GM12878 (cell line): Measurements from ENCODE around the gene MACROD2. TPM values are rescaled to one million over a fixed set of nuclear protein-coding genes. Genes with fewer than 3 reads are reported as not detected.

Source experiments
- ATAC-seq: fragments of 200-7000 bp; cut with Tn5 transposase; 3 replicates; pipeline ENCODE4 v1.9.1; 2020; ENCODE audit warnings: mild to moderate bottlenecking, moderate library complexity
- BruUV-seq: library from RNA; stranded (reverse); fragments of 400-500 nt; replicated peaks from 2 replicates; lab custom pipeline; 2021; lab: Mats Ljungman, UMichigan
- CTCF ChIA-PET: fragments of 300-600 bp; sonication (Branson Sonifier 250); formaldehyde crosslinking; extraction: SDS; loops from one replicate; lab custom pipeline; 2021; ENCODE audit warnings: inconsistent platforms; lab: Yijun Ruan, JAX
- POLR2A ChIA-PET: fragments of 350-600 bp; formaldehyde crosslinking; extraction: SDS; loops from one replicate; lab custom pipeline; 2021; ENCODE audit warnings: inconsistent platforms; lab: Charles Lee
- RAD21 ChIA-PET: fragments of 300-600 bp; sonication (Branson Sonifier 250); formaldehyde crosslinking; loops from one replicate; lab custom pipeline; 2023; ENCODE audit warnings: antibody characterized with exemption; ENCODE audit not compliant: unreplicated experiment; lab: Charles Lee
- SMC1A ChIA-PET: fragments of 300-600 bp; sonication (Branson Sonifier 250); formaldehyde crosslinking; loops from one replicate; lab custom pipeline; 2023; ENCODE audit not compliant: unreplicated experiment, uncharacterized antibody; lab: Charles Lee
- DNase-seq: peaks from one replicate; pipeline ENCODE4 v3.0.0-alpha.2; 2011; ENCODE audit warnings: low read depth, low spot score
- FAIRE-seq: peaks from 3 replicates; lab custom pipeline; 2011; peaks lifted over from hg19 to GRCh38; lab: Jason Lieb, UNC
- H2AFZ ChIP-seq: 2 replicates; pipeline ENCODE4 v1.6.0; 2011; ENCODE audit warnings: low read depth, low read length, control low read depth; ENCODE audit not compliant: control insufficient read depth
- H3K27ac ChIP-seq: 2 replicates; pipeline ENCODE4 v1.5.1; 2011; ENCODE audit warnings: control low read depth; ENCODE audit not compliant: control insufficient read depth, insufficient read depth
- H3K27me3 ChIP-seq, 2 experiments: replicated peaks in 1 of 2; 2 replicates each; pipeline versions ENCODE4 v1.6.0 to v1.6.1; 2011; ENCODE audit warnings: low read length in 1 of 2; ENCODE audit not compliant: control insufficient read depth in 2 of 2, insufficient read depth in 2 of 2
- H3K36me3 ChIP-seq, 2 experiments: 2 replicates each; pipeline ENCODE4 v1.5.1; 2011; ENCODE audit warnings: low read length in 1 of 2; ENCODE audit not compliant: control insufficient read depth in 2 of 2, insufficient read depth in 2 of 2
- H3K4me1 ChIP-seq: 2 replicates; pipeline ENCODE4 v1.6.1; 2011; ENCODE audit warnings: mild to moderate bottlenecking, low read length, moderate library complexity, mixed read lengths; ENCODE audit not compliant: control insufficient read depth, insufficient read depth
- H3K4me2 ChIP-seq: 2 replicates; pipeline ENCODE4 v1.6.0; 2011; ENCODE audit warnings: control low read depth; ENCODE audit not compliant: control insufficient read depth, insufficient read depth
- H3K4me3 ChIP-seq: fragments of 200-600 bp; sonication (generic); 2 replicates; pipeline ENCODE4 v1.5.1; 2016
- H3K79me2 ChIP-seq: 2 replicates; pipeline ENCODE4 v1.6.0; 2011; ENCODE audit warnings: low read length; ENCODE audit not compliant: control insufficient read depth, insufficient read depth
- H3K9ac ChIP-seq: 2 replicates; pipeline ENCODE4 v1.8.0; 2011; ENCODE audit warnings: low read length, control low read depth, mixed read lengths; ENCODE audit not compliant: control insufficient read depth, insufficient read depth
- H3K9me3 ChIP-seq: replicated peaks from 3 replicates; pipeline ENCODE4 v1.5.1; 2011; ENCODE audit warnings: mild to moderate bottlenecking, low read length; ENCODE audit not compliant: control insufficient read depth, insufficient read depth
- H4K20me1 ChIP-seq: 2 replicates; pipeline ENCODE4 v1.6.0; 2011; ENCODE audit not compliant: control insufficient read depth, insufficient read depth
- BHLHE40 ChIP-seq, 2 experiments: fragments of 450-650 bp in 1 of 2; IDR thresholded peaks; 2 replicates each; pipeline ENCODE4 v1.6.1; 2011 to 2017; ENCODE audit warnings: low read depth in 2 of 2, borderline replicate concordance in 1 of 2, improper control_type of control experiment in 1 of 2, low read length in 1 of 2, mild to moderate bottlenecking in 1 of 2
- E2F8 ChIP-seq: fragments of 450-650 bp; IDR thresholded peaks from 2 replicates; pipeline ENCODE4 v1.6.1; 2018; ENCODE audit warnings: mild to moderate bottlenecking, low read depth, moderate library complexity; ENCODE audit not compliant: partially characterized antibody
- ETV6 ChIP-seq, 2 experiments: fragments of 450-650 bp in 1 of 2; IDR thresholded peaks in 1 of 2; conservative IDR thresholded peaks in 1 of 2; 2 replicates each; pipeline ENCODE4 v1.6.1; 2014; ENCODE audit warnings: antibody characterized with exemption in 1 of 2, borderline replicate concordance in 1 of 2, low read depth in 1 of 2, mild to moderate bottlenecking in 1 of 2, moderate library complexity in 1 of 2
- IKZF1 ChIP-seq: fragments of 450-650 bp; conservative IDR thresholded peaks from 2 replicates; pipeline ENCODE4 v1.6.1; 2017; ENCODE audit warnings: antibody characterized with exemption, mild to moderate bottlenecking
- IRF3 ChIP-seq: fragments of 450-650 bp; IDR thresholded peaks from 2 replicates; pipeline ENCODE4 v1.6.1; 2014; ENCODE audit warnings: mild to moderate bottlenecking
- MEF2A ChIP-seq: IDR thresholded peaks from 2 replicates; pipeline ENCODE4 v1.6.1; 2011; ENCODE audit warnings: low read depth, mild to moderate bottlenecking, low read length, moderate library complexity; ENCODE audit not compliant: insufficient read depth
- NFIC ChIP-seq: IDR thresholded peaks from 2 replicates; pipeline ENCODE4 v1.6.1; 2012; ENCODE audit warnings: low read depth, mild to moderate bottlenecking, inconsistent platforms, low read length, moderate library complexity
- NR2F1 ChIP-seq: fragments of 450-650 bp; conservative IDR thresholded peaks from 2 replicates; pipeline ENCODE4 v1.6.1; 2017; ENCODE audit warnings: mild to moderate bottlenecking
- RFX5 ChIP-seq: IDR thresholded peaks from 2 replicates; pipeline ENCODE4 v1.6.1; 2011; ENCODE audit warnings: low read depth, low read length, improper control_type of control experiment
- SMAD1 ChIP-seq: fragments of 450-650 bp; IDR thresholded peaks from 2 replicates; pipeline ENCODE4 v1.6.1; 2018; ENCODE audit warnings: mild to moderate bottlenecking, low read depth; ENCODE audit not compliant: partially characterized antibody
- TBL1XR1 ChIP-seq: IDR thresholded peaks from 2 replicates; pipeline ENCODE4 v1.6.1; 2012; ENCODE audit warnings: low read depth, low read length, improper control_type of control experiment
- WGBS: methylation state at CpG from one replicate; pipeline ENCODE4 v1.1.6; 2016; ENCODE audit warnings: low lambda C conversion rate; ENCODE audit not compliant: insufficient replicate concordance, insufficient coverage; ENCODE audit errors: missing lambda C conversion rate; 5-methylcytosine and 5-hydroxymethylcytosine counted together
- in situ Hi-C: fragments of 300-500 bp; cut with MboI; formaldehyde crosslinking; loops from 9 replicates; pipeline ENCODE4 v1.14.3; 2018; ENCODE audit warnings: mixed read lengths
- intact Hi-C: fragments of 100-400 bp; cut with micrococcal nuclease; formaldehyde crosslinking; loops from one replicate; pipeline ENCODE4 v1.14.2; 2022; ENCODE audit not compliant: unreplicated experiment
- polyA plus RNA-seq, 11 experiments: library from polyadenylated mRNA; depleted of rRNA in 4 of 11; unstranded in 6 of 11; stranded (reverse) in 5 of 11; fragments of >200 nt; fragmentation: Nextera tagmentation in 4 of 11; fragmentation: Illumina TruSeq in 1 of 11; extraction: Ambion mirVana in 4 of 11; extraction: Trizol in 1 of 11; gene quantifications; 1 replicate in 1 of 11; 2 replicates in 10 of 11; pipeline versions ENCODE4 v1.2.1 to v1.2.3, GENCODE V29; 2011 to 2016; ENCODE audit warnings: inconsistent platforms in 2 of 11, missing spikeins in 2 of 11, low read depth in 1 of 11
- total RNA-seq, 4 experiments: library from RNA; depleted of rRNA in 3 of 4; stranded (reverse); fragments of >200 nt in 3 of 4; fragmentation: Illumina TruSeq in 1 of 4; extraction: Trizol in 1 of 4; gene quantifications; 2 replicates each; pipeline versions ENCODE4 v1.2.1 to v1.2.3, GENCODE V29; 2013 to 2021
- TF ChIP-seq, protein P1 (sequence below): fragments of 450-650 bp; IDR thresholded peaks from 2 replicates; pipeline ENCODE4 v1.6.1; 2017; ENCODE audit warnings: borderline replicate concordance
- TF ChIP-seq, protein P2 (sequence below): IDR thresholded peaks from 2 replicates; pipeline ENCODE4 v1.6.1; 2011; ENCODE audit warnings: borderline replicate concordance, low read depth, mild to moderate bottlenecking, moderate library complexity, low read length; ENCODE audit not compliant: insufficient read depth, poor library complexity, severe bottlenecking

The MACROD2 gene
- total and polyA plus RNA-seq, 10 of the 15 experiments (the other 5 are each of a cell fraction or from before 2014, with no cell fraction given) = 1.1 to 21.5 (median 2.2) TPM

DNA sequence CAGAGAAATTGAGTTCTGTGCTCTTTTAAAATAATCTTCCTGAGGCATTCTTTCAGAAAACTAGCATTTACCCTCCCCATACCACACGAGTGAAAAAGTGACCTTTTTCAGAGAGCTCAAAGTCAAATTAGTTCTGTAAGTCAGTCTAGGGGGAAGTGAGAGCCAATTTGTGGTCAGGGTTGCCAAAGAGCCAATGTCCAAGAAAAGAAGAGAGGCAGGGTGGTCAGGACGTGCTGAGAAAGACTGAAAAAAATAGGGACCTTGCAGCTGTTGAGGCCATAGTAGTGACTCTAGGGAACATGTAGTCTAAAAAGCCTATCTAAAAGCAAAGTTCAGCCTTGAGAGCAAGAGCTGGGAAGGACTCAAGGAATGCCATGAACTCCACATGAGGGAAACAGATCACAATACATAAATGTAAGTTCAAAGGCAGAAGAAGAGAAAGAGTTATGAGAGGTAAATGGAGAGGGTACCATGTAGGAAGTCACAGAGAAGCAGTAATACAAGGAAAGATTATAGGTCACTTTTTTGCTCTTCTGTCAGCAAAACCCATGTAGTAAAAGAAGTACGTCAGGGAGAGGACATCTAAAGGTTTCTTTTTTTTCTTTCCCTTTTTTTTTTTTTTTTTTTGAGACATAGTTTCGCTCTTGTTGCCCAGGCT, 907.2 kb downstream of the MACROD2 start:
- H3K4me1 ChIP-seq = peaks cover 9% of the 10 kb centered on the region; the same call in 1 of the 2 replicates
- no peaks in the 10 kb centered on the region for H4K20me1 ChIP-seq
- H3K4me2 ChIP-seq = peak overlapping the region; percentile 72
- no peak overlapping the region; the same call in 1 of the 2 replicates for H2AFZ ChIP-seq
- in situ Hi-C loops = no loop called here
- ATAC-seq (peak; percentile 99), DNase-seq (peak; percentile 87), FAIRE-seq (peak; percentile 96)
- SMC1A ChIA-PET = interaction anchor here (0.7 to 1.0 kb wide), 3 partner anchors 56 to 125 kb away, joined by 3 to 4 read pairs (median 3); no protein-coding TSS in a partner anchor
- no peak overlapping the region for H3K4me3 ChIP-seq
- peaks cover 1% of the 10 kb centered on the region; the same call in 1 of the 3 replicates for H3K9me3 ChIP-seq
- H3K27me3 ChIP-seq = no peaks in the 10 kb centered on the region
- no TSS peak for BruUV-seq
- no peak overlapping the region for H3K9ac ChIP-seq
- peak overlapping the region; percentile 13; the same call in 1 of the 2 replicates for H3K27ac ChIP-seq
- H3K36me3 ChIP-seq = no peaks in the 10 kb centered on the region
- RAD21 ChIA-PET = interaction anchor here (0.6 kb wide), 1 partner anchor 38 kb away, joined by 3 read pairs; no protein-coding TSS in a partner anchor
- intact Hi-C loops = loop anchor here (2.0 kb wide), 1 partner anchor 70 kb away; no protein-coding TSS in a partner anchor
- POLR2A ChIA-PET = no interaction called here
- CTCF ChIA-PET = interaction anchor here (0.7 to 1.3 kb wide), 2 partner anchors 33 to 162 kb away, joined by 3 read pairs; no protein-coding TSS in a partner anchor
- H3K79me2 ChIP-seq = no peaks in the 10 kb centered on the region
- WGBS = 2% methylated on average over 3 of the region's 4 CpGs
- TF ChIP-seq MEF2A = no peak
- no peak for TF ChIP-seq TBL1XR1
- peak in 1 of 2 experiments; percentile 16; a peak in 1 of 4 replicates for TF ChIP-seq BHLHE40 (IDR thresholded peaks at IDR 0.05; ENCODE audit: borderline replicate concordance in 1 of 2, low read depth in 2 of 2, low read length in 1 of 2)
- 0 out of 2 replicates have a peak, but pooled peaks have one; percentile 21 for TF ChIP-seq NFIC
- TF ChIP-seq, protein P1, sequence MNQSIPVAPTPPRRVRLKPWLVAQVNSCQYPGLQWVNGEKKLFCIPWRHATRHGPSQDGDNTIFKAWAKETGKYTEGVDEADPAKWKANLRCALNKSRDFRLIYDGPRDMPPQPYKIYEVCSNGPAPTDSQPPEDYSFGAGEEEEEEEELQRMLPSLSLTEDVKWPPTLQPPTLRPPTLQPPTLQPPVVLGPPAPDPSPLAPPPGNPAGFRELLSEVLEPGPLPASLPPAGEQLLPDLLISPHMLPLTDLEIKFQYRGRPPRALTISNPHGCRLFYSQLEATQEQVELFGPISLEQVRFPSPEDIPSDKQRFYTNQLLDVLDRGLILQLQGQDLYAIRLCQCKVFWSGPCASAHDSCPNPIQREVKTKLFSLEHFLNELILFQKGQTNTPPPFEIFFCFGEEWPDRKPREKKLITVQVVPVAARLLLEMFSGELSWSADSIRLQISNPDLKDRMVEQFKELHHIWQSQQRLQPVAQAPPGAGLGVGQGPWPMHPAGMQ = no peak
- TF ChIP-seq NR2F1 = peak; percentile 85
- TF ChIP-seq SMAD1 = no peak
- no peak for TF ChIP-seq ETV6 (conservative IDR thresholded peaks at IDR 0.05 in 1 of 2, IDR thresholded peaks at IDR 0.05 in 1 of 2; ENCODE audit: borderline replicate concordance in 1 of 2, low read depth in 1 of 2)
- no peak for TF ChIP-seq RFX5
- TF ChIP-seq E2F8 = no peak
- TF ChIP-seq, protein P2, sequence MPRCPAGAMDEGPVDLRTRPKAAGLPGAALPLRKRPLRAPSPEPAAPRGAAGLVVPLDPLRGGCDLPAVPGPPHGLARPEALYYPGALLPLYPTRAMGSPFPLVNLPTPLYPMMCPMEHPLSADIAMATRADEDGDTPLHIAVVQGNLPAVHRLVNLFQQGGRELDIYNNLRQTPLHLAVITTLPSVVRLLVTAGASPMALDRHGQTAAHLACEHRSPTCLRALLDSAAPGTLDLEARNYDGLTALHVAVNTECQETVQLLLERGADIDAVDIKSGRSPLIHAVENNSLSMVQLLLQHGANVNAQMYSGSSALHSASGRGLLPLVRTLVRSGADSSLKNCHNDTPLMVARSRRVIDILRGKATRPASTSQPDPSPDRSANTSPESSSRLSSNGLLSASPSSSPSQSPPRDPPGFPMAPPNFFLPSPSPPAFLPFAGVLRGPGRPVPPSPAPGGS = no peak
- peak; percentile 80 for TF ChIP-seq IKZF1
- TF ChIP-seq IRF3 = no peak
